ENCODE data around the gene PGLYRP3. TPM values are rescaled to one million over a fixed set of nuclear protein-coding genes. Genes with fewer than 3 reads are reported as not detected.

PGLYRP3 gene
- total RNA-seq, 6 donors from 2014 or later = not detected

- H3K4me3 ChIP-seq = no peak overlapping the region
- peaks cover 4 to 18% (median 15%) of the 10 kb centered on the region in 4 donors for H3K4me1 ChIP-seq
- H3K9me3 ChIP-seq = no peaks in the 10 kb centered on the region
- peak in 1 of 2 donors; percentile 15 for DNase-seq
- H3K27me3 ChIP-seq = no peaks in the 10 kb centered on the region
- no peak for ATAC-seq (ENCODE audit: low FRiP score in 2 of 2)
- H3K36me3 ChIP-seq = no peaks in the 10 kb centered on the region
- TF ChIP-seq POLR2A (IDR thresholded peaks at IDR 0.05) (no peak), EP300 (IDR thresholded peaks at IDR 0.05) (no peak), POLR2AphosphoS5 (IDR thresholded peaks at IDR 0.05) (no peak)
- TF ChIP-seq, protein P1, sequence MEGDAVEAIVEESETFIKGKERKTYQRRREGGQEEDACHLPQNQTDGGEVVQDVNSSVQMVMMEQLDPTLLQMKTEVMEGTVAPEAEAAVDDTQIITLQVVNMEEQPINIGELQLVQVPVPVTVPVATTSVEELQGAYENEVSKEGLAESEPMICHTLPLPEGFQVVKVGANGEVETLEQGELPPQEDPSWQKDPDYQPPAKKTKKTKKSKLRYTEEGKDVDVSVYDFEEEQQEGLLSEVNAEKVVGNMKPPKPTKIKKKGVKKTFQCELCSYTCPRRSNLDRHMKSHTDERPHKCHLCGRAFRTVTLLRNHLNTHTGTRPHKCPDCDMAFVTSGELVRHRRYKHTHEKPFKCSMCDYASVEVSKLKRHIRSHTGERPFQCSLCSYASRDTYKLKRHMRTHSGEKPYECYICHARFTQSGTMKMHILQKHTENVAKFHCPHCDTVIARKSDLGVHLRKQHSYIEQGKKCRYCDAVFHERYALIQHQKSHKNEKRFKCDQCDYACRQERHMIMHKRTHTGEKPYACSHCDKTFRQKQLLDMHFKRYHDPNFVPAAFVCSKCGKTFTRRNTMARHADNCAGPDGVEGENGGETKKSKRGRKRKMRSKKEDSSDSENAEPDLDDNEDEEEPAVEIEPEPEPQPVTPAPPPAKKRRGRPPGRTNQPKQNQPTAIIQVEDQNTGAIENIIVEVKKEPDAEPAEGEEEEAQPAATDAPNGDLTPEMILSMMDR (IDR thresholded peaks at IDR 0.05) = no peak
- WGBS, 2 donors = 87 to 89% methylated on average over 10 of the region's 10 CpGs
- no peak overlapping the region for H3K27ac ChIP-seq
Measured at GRCh38 chr1:153340356-153340755, 27.6 kb upstream of the PGLYRP3 start.

- Histone ChIP-seq H3K4me3 (no peak overlapping the region), H3K27ac (no peak overlapping the region), H3K36me3 (no peaks in the 10 kb centered on the region), H3K9me3 (no peaks in the 10 kb centered on the region), H3K27me3 (no peaks in the 10 kb centered on the region), H3K4me1 (peaks cover 4 to 12% (median 9%) of the 10 kb centered on the region in 4 donors)
- no peak for ATAC-seq (ENCODE audit: low FRiP score in 2 of 2)
- 51 to 67% methylated on average over 6 of the region's 6 CpGs for WGBS, 2 donors
- no peak for DNase-seq
- no peak for TF ChIP-seq POLR2AphosphoS5 (IDR thresholded peaks at IDR 0.05)
- TF ChIP-seq, protein P1 (IDR thresholded peaks at IDR 0.05) = no peak
- no peak for TF ChIP-seq POLR2A (IDR thresholded peaks at IDR 0.05)
- no peak for TF ChIP-seq EP300 (IDR thresholded peaks at IDR 0.05)
Measured at GRCh38 chr1:153339802-153340201, 27.1 kb upstream of the PGLYRP3 start.

DNA sequence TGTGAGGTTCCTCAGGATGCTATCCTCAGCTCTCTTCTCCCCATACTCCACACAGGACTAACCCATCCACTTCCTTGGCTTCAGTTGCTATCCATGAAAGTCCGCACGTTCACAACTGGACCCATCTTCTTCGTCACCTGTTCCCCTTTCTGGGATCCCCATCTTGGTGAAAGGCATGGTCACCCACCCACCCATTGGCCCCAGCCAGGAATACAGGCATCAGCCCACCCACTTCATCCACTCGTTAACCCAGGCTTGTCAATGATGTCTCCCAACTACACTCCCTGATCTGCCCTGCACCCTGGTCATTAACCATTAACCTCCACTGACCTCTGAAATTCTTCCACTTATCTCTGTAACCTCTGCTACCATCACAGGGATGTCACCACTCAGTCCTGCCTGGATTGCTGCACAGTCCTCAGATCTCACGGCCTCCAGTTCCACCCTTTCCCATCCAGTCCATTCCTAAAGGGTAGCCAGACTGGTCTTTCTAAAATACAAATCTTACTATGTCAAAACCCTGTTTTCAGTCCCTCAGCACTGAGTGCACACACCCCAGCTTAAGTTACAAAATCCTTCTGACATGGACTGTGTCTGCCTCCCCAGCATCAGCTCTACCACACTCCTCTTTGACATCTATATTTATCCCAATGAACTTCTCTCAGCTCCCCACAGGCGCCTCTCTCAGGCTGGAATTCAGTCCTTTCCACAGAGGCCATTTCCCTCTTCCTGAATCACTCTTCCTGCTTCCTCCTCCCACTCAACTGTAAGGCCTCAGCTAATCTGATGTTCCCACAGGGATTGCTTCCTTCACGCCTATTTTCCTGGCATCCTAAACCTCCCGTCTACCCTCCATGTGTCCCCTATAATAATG is 25.5 kb upstream of the PGLYRP3 start:
- TF ChIP-seq POLR2AphosphoS5 (IDR thresholded peaks at IDR 0.05) (no peak), POLR2A (IDR thresholded peaks at IDR 0.05) (no peak), EP300 (IDR thresholded peaks at IDR 0.05) (no peak)
- TF ChIP-seq, protein P1 (IDR thresholded peaks at IDR 0.05) = no peak
- Histone ChIP-seq H3K4me3 (no peak overlapping the region), H3K4me1 (no peaks in the 10 kb centered on the region), H3K9me3 (no peaks in the 10 kb centered on the region), H3K27ac (no peak overlapping the region), H3K27me3 (no peaks in the 10 kb centered on the region), H3K36me3 (no peaks in the 10 kb centered on the region)
- no peak for ATAC-seq (ENCODE audit: low FRiP score in 2 of 2)
- 69 to 70% methylated on average over 8 of the region's 8 CpGs for WGBS, 2 donors
- no peak for DNase-seq

DNA sequence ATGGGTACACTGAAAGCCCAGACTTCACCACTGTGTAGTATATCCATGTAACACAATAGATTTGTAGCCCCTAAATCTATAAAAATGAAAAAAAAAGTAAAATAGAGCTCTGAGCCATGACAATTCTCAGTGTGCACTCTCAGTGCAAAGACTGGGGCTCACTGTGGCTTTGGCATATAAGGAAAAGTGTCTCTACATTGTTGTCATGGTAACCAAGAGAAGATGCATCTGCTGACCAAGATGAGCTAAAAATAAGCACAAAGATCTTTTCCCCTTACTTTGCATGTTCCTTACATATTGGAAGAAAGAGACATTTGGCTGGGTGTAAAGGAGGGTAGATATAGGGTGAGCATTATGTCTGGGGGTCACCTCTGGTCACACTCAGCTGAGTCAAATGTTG is 23.9 kb upstream of the PGLYRP3 start:
- ATAC-seq (ENCODE audit: low FRiP score in 2 of 2) (no peak), DNase-seq (no peak)
- no peaks in the 10 kb centered on the region for H3K36me3 ChIP-seq
- H3K9me3 ChIP-seq = no peaks in the 10 kb centered on the region
- no peak overlapping the region for H3K4me3 ChIP-seq
- TF ChIP-seq EP300 (IDR thresholded peaks at IDR 0.05) = no peak
- TF ChIP-seq, protein P1 (IDR thresholded peaks at IDR 0.05) = no peak
- no peak for TF ChIP-seq POLR2AphosphoS5 (IDR thresholded peaks at IDR 0.05)
- TF ChIP-seq POLR2A (IDR thresholded peaks at IDR 0.05) = no peak
- no peak overlapping the region for H3K27ac ChIP-seq
- no peaks in the 10 kb centered on the region for H3K4me1 ChIP-seq
- no peaks in the 10 kb centered on the region for H3K27me3 ChIP-seq

DNA sequence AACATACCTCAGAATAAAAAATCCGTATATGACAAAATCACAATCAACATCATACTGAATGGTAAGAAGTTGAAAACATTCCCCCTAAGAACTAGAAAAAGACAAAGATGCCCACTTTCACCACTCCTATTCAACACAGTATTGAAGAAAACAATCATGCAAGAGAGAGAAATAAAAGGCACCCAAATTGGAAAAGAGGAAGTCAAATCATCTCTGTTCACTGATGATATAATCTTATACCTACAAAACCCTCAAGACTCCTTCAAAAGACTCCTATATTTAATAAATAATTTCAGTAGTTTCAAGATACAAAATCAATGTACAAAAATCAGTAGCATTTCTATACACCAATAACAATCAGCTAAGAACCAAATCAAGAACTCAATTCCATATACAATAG is 21.1 kb upstream of the PGLYRP3 start:
- Histone ChIP-seq H3K4me3 (no peak overlapping the region), H3K27ac (no peak overlapping the region), H3K36me3 (no peaks in the 10 kb centered on the region), H3K9me3 (no peaks in the 10 kb centered on the region), H3K27me3 (no peaks in the 10 kb centered on the region), H3K4me1 (no peaks in the 10 kb centered on the region)
- DNase-seq (no peak), ATAC-seq (ENCODE audit: low FRiP score in 2 of 2) (no peak)
- TF ChIP-seq, protein P1 (IDR thresholded peaks at IDR 0.05) = no peak
- TF ChIP-seq POLR2A (IDR thresholded peaks at IDR 0.05) (no peak), POLR2AphosphoS5 (IDR thresholded peaks at IDR 0.05) (no peak), EP300 (IDR thresholded peaks at IDR 0.05) (no peak)
- WGBS, 2 donors = 82 to 93% methylated on average over 1 of the region's 1 CpG

Measured in upper lobe of left lung (tissue), 6 donors.